Epithelial cell of esophagus (primary cell): ENCODE data around the gene UCHL5.
"Not testable (repeated sequence)": the region's sequence is repeated elsewhere in the genome, so short reads cannot be mapped to it uniquely, and the experiment has no call there.

Source experiments
- DNase-seq: peaks from one replicate; pipeline ENCODE4 v3.0.0; 2010; ENCODE audit warnings: low read depth
- H3K4me3 ChIP-seq: 2 replicates; pipeline ENCODE4 v1.5.1; 2011; ENCODE audit warnings: mild to moderate bottlenecking, low read length, control low read depth
- TF ChIP-seq, protein P1 (sequence below): IDR thresholded peaks from 2 replicates; pipeline ENCODE4 v1.5.1; 2011; ENCODE audit warnings: low read depth, mild to moderate bottlenecking, low read length, control low read depth, inconsistent platforms; ENCODE audit not compliant: insufficient read depth; ENCODE audit errors: missing control alignments

UCHL5 gene

GRCh38 chr1:193065954-193066353 is 6.8 kb upstream of the UCHL5 start:
- H3K4me3 ChIP-seq: no peak overlapping the region
- TF ChIP-seq, protein P1, sequence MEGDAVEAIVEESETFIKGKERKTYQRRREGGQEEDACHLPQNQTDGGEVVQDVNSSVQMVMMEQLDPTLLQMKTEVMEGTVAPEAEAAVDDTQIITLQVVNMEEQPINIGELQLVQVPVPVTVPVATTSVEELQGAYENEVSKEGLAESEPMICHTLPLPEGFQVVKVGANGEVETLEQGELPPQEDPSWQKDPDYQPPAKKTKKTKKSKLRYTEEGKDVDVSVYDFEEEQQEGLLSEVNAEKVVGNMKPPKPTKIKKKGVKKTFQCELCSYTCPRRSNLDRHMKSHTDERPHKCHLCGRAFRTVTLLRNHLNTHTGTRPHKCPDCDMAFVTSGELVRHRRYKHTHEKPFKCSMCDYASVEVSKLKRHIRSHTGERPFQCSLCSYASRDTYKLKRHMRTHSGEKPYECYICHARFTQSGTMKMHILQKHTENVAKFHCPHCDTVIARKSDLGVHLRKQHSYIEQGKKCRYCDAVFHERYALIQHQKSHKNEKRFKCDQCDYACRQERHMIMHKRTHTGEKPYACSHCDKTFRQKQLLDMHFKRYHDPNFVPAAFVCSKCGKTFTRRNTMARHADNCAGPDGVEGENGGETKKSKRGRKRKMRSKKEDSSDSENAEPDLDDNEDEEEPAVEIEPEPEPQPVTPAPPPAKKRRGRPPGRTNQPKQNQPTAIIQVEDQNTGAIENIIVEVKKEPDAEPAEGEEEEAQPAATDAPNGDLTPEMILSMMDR: no peak
- no peak for DNase-seq

GRCh38 chr1:193062698-193063463 is 3.7 kb upstream of the UCHL5 start:
- TF ChIP-seq, protein P1: no peak
- no peak overlapping the region for H3K4me3 ChIP-seq
- DNase-seq: peak; percentile 28

GRCh38 chr1:193060938-193061337 is 1.8 kb upstream of the UCHL5 start:
- TF ChIP-seq, protein P1: no peak
- H3K4me3 ChIP-seq: peak overlapping the region; percentile 86
- DNase-seq: peak; percentile 16

DNA sequence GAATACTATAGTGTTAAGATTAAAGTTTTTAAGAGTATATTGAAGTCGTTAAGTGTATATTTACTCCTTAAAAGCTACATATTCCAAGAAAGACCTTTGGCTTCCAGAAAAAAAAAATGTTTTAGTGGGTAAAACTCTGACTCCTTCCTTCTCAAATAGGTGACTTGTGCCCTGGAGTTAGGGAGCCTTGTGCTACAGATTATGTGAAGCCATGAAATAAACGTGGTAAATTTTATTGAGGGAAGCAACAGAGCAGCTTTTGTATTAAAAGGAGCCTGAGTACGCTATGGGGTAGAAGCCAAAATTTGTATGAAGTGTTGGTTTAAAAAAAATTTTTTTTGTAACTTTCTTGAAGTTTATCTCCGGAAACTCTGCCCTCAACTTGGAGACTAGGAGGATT is 1.2 kb upstream of the UCHL5 start:
- H3K4me3 ChIP-seq: peak overlapping the region; percentile 86
- TF ChIP-seq, protein P1: no peak
- no peak for DNase-seq

DNA sequence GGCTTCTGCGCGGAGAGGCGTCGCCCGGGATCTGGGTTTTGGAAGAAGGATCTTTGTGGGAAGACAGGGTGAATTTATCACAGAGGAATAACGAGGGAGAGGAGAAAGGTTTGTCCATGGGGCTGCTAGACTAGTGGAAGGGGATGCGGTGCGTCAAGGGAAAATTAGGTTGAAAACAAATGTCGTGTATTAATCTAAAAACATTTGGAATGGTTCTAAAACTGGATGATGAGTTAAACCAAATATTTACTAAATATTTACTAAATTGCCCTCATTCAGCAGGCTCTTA is 899 bp upstream of the UCHL5 start:
- TF ChIP-seq, protein P1: no peak
- H3K4me3 ChIP-seq: peak overlapping the region; percentile 86
- DNase-seq: no peak

- DNase-seq: peak; percentile 64
- TF ChIP-seq, protein P1: no peak
- H3K4me3 ChIP-seq: peak overlapping the region; percentile 86
Measured at GRCh38 chr1:193058529-193059281, 455 bp downstream of the UCHL5 start.

DNA sequence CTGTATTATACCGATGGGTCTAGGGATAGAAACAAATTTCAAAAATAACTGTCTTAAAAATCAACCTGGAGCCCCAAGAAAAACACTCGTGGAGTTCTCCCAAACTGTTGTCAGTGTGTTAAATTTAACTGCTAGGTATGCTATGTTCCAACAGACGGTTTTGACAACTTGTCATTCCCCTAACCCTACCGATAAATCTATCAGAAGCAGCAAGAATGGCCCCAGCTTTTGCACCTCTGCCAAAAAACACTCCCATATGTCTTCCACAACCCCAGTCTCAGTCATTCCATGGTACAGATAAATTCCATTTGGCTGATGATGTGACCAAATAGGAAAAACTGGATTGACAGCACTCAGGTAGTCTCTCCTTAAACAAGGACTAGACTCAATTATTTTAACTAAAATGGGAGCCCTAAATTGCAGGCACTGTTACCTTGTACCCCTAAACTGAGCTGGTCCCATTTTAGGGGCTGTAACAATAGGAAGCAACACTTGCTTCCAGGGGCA is 4.9 kb downstream of the UCHL5 start:
- H3K4me3 ChIP-seq: no peak overlapping the region
- TF ChIP-seq, protein P1: no peak
- DNase-seq: peak; percentile 51

GRCh38 chr1:193048913-193049312 is 10.2 kb downstream of the UCHL5 start:
- not testable (repeated sequence) for H3K4me3 ChIP-seq, DNase-seq
